Parathyroid adenoma (tissue), 2 donors: ENCODE data around the gene RAPGEF4.

ENCODE experiments used
- H2AFZ ChIP-seq: fragments of 300-600 bp; sonication (generic); one replicate; pipeline ENCODE4 v1.7.0; 2017; ENCODE audit warnings: antibody characterized with exemption, mild to moderate bottlenecking
- H3K27ac ChIP-seq: fragments of 300-600 bp; sonication (generic); one replicate; pipeline ENCODE4 v1.7.0; 2017
- H3K27me3 ChIP-seq: fragments of 300-600 bp; sonication (generic); one replicate; pipeline ENCODE4 v1.7.0; 2017; ENCODE audit warnings: low read length; ENCODE audit not compliant: control insufficient read depth, insufficient read depth
- H3K36me3 ChIP-seq: fragments of 300-600 bp; sonication (generic); one replicate; pipeline ENCODE4 v1.7.0; 2017; ENCODE audit warnings: low read length; ENCODE audit not compliant: control insufficient read depth, insufficient read depth
- H3K4me1 ChIP-seq: fragments of 300-600 bp; sonication (generic); one replicate; pipeline ENCODE4 v1.7.0; 2017; ENCODE audit warnings: control low read depth
- H3K4me2 ChIP-seq: fragments of 300-600 bp; sonication (generic); one replicate; pipeline ENCODE4 v1.7.0; 2017; ENCODE audit warnings: low read length
- H3K4me3 ChIP-seq: fragments of 300-600 bp; sonication (generic); one replicate; pipeline ENCODE4 v1.7.0; 2017; ENCODE audit warnings: low read depth, low read length
- H3K79me2 ChIP-seq: fragments of 300-600 bp; sonication (generic); one replicate; pipeline ENCODE4 v1.7.0; 2017; ENCODE audit warnings: control low read depth
- H3K9ac ChIP-seq: fragments of 300-600 bp; sonication (generic); one replicate; pipeline ENCODE4 v1.7.0; 2017; ENCODE audit warnings: mild to moderate bottlenecking
- H3K9me3 ChIP-seq: fragments of 300-600 bp; sonication (generic); one replicate; pipeline ENCODE4 v1.7.0; 2017; ENCODE audit warnings: low read length; ENCODE audit not compliant: control insufficient read depth
- CTCF ChIP-seq: fragments of 300-600 bp; sonication (generic); IDR thresholded peaks from one replicate; pipeline ENCODE4 v1.7.0; 2017; ENCODE audit warnings: antibody characterized with exemption, mild to moderate bottlenecking
- donor health status: primary hyperparathyroidism.

RAPGEF4 gene

GRCh38 chr2:172905937-172906811 lies 170.5 kb downstream of the RAPGEF4 start:
- H2AFZ ChIP-seq, result no peak overlapping the region
- H3K4me2 ChIP-seq, result no peak overlapping the region
- H3K4me1 ChIP-seq, result no peaks in the 10 kb centered on the region
- H3K36me3 ChIP-seq, result no peaks in the 10 kb centered on the region
- no peaks in the 10 kb centered on the region for H3K27me3 ChIP-seq
- no peak overlapping the region for H3K9ac ChIP-seq
- H3K27ac ChIP-seq, result no peak overlapping the region
- no peaks in the 10 kb centered on the region for H3K79me2 ChIP-seq
- no peak overlapping the region for H3K4me3 ChIP-seq
- H3K9me3 ChIP-seq, result no peaks in the 10 kb centered on the region
- no peak for TF ChIP-seq CTCF

- no peaks in the 10 kb centered on the region for H3K36me3 ChIP-seq
- no peak overlapping the region for H3K4me2 ChIP-seq
- no peaks in the 10 kb centered on the region for H3K4me1 ChIP-seq
- H3K9ac ChIP-seq, result no peak overlapping the region
- H3K79me2 ChIP-seq, result no peaks in the 10 kb centered on the region
- no peak for TF ChIP-seq CTCF
- no peak overlapping the region for H3K4me3 ChIP-seq
- no peaks in the 10 kb centered on the region for H3K9me3 ChIP-seq
- H3K27ac ChIP-seq, result no peak overlapping the region
- H2AFZ ChIP-seq, result no peak overlapping the region
- H3K27me3 ChIP-seq, result no peaks in the 10 kb centered on the region
Measured at GRCh38 chr2:172908275-172908674, 172.6 kb downstream of the RAPGEF4 start.

GRCh38 chr2:172909454-172909853 lies 173.8 kb downstream of the RAPGEF4 start:
- no peaks in the 10 kb centered on the region for H3K9me3 ChIP-seq

DNA sequence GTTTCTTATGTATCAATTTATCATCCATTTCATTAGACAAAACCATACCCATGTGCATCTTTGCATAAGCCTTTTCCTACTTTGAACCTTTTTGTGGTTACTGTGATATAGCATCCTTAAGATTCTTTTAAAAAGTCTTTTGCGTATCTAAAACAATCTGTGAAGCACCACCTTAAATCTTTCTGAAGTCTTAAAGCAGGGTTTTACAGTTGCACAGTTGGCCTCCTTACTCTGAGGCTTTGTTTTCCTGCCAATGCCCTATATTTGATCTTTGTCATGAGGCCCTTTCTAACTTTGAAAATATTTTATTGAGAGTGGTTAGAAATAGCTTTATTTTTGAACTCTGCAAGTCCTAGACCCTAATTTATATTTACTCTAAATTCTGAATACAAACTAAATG lies 176.6 kb downstream of the RAPGEF4 start:
- no peaks in the 10 kb centered on the region for H3K27me3 ChIP-seq
- no peaks in the 10 kb centered on the region for H3K9me3 ChIP-seq
- TF ChIP-seq CTCF, result no peak

More at GRCh38 chr2:172909454-172909853, 173.8 kb downstream of the RAPGEF4 start:
- Histone ChIP-seq H3K79me2 (no peaks in the 10 kb centered on the region), H3K27me3 (no peaks in the 10 kb centered on the region), H3K4me3 (no peak overlapping the region), H3K9ac (no peak overlapping the region), H3K36me3 (no peaks in the 10 kb centered on the region), H2AFZ (no peak overlapping the region), H3K4me1 (no peaks in the 10 kb centered on the region), H3K27ac (no peak overlapping the region), H3K4me2 (no peak overlapping the region)
- TF ChIP-seq CTCF, result no peak

More for the DNA sequence above, 176.6 kb downstream of the RAPGEF4 start:
- Histone ChIP-seq H3K4me3 (no peak overlapping the region), H3K4me2 (no peak overlapping the region), H3K4me1 (no peaks in the 10 kb centered on the region), H2AFZ (no peak overlapping the region), H3K36me3 (no peaks in the 10 kb centered on the region), H3K9ac (no peak overlapping the region), H3K79me2 (no peaks in the 10 kb centered on the region), H3K27ac (no peak overlapping the region)
